PC-9 (cell line): Measurements from ENCODE around the gene PNKD.

Experiments
- EZH2 ChIP-seq: fragments of 200-600 bp; sonication (generic); IDR thresholded peaks from 2 replicates; pipeline ENCODE4 v1.8.0; 2017; ENCODE audit warnings: antibody characterized with exemption, low read depth
- TF ChIP-seq, protein P1 (sequence below): fragments of 200-600 bp; sonication (generic); conservative IDR thresholded peaks from 2 replicates; pipeline ENCODE4 v1.6.1; 2017; ENCODE audit warnings: mixed run types, antibody characterized with exemption, mild to moderate bottlenecking, moderate library complexity

DNA sequence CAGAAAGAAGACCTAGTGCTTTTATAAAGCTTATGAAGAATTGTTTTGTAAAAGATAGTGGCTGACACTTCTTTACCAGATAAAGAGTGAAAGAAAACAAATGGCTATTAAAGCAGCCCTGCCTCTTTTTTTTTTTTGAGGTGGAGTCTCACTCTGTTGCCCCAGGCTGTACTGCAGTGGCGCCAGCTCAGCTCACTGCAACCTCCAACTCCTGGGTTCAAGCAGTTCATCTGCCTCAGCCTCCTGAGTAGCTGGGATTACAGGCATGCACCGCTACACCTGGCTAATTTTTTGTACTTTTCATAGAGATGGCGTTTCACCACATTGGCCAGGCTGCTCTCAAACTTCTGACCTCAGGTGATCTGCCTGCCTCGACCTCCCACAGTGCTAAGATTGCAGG lies 40.5 kb upstream of the PNKD start:
- TF ChIP-seq, protein P1, sequence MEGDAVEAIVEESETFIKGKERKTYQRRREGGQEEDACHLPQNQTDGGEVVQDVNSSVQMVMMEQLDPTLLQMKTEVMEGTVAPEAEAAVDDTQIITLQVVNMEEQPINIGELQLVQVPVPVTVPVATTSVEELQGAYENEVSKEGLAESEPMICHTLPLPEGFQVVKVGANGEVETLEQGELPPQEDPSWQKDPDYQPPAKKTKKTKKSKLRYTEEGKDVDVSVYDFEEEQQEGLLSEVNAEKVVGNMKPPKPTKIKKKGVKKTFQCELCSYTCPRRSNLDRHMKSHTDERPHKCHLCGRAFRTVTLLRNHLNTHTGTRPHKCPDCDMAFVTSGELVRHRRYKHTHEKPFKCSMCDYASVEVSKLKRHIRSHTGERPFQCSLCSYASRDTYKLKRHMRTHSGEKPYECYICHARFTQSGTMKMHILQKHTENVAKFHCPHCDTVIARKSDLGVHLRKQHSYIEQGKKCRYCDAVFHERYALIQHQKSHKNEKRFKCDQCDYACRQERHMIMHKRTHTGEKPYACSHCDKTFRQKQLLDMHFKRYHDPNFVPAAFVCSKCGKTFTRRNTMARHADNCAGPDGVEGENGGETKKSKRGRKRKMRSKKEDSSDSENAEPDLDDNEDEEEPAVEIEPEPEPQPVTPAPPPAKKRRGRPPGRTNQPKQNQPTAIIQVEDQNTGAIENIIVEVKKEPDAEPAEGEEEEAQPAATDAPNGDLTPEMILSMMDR: no peak
- no peak for TF ChIP-seq EZH2
